ENCODE data around the gene STRADB.

GRCh38 chr2:201466050-201466675 lies 14.6 kb downstream of the STRADB start:
- TF ChIP-seq MXI1 (IDR thresholded peaks at IDR 0.05; ENCODE audit: borderline replicate concordance, low read depth, low read length) = 0 out of 2 replicates have a peak, but pooled peaks have one; percentile 10
- no peak for TF ChIP-seq CEBPB (IDR thresholded peaks at IDR 0.05; ENCODE audit: low read depth, low read length)
- TF ChIP-seq CTCF (conservative IDR thresholded peaks at IDR 0.05; ENCODE audit: low read depth, low read length) = no peak
- TF ChIP-seq POLR2A (IDR thresholded peaks at IDR 0.05; ENCODE audit: low read depth, low read length) = no peak
- no peak for TF ChIP-seq CHD1 (IDR thresholded peaks at IDR 0.05; ENCODE audit: low read depth, low read length)
- TF ChIP-seq RAD21 (IDR thresholded peaks at IDR 0.05; ENCODE audit: low read length) = no peak
- no peak for TF ChIP-seq USF2 (IDR thresholded peaks at IDR 0.05; ENCODE audit: low read depth, low read length)
